SK-N-SH treated with all-trans-retinoic acid at 6 μM for 48 hours (cell line): ENCODE data around the gene SLC66A1.

Source experiments
- ATAC-seq: fragments of 200-7000 bp; cut with Tn5 transposase; 3 replicates; pipeline ENCODE4 v1.9.1; 2020; ENCODE audit warnings: mild to moderate bottlenecking, moderate library complexity
- ARNTL ChIP-seq: fragments of 450-650 bp; formaldehyde crosslinking; IDR thresholded peaks from 2 replicates; pipeline ENCODE4 v1.5.0; 2020; ENCODE audit warnings: low read depth, mild to moderate bottlenecking, moderate library complexity, borderline replicate concordance
- BACH2 ChIP-seq: fragments of 250-450 bp; sonication (Bioruptor Pico); IDR thresholded peaks from 2 replicates; pipeline ENCODE4 v1.9.0; 2021; ENCODE audit warnings: mild to moderate bottlenecking, borderline replicate concordance
- CSDC2 ChIP-seq: fragments of 250-450 bp; sonication (Bioruptor Pico); IDR thresholded peaks from 2 replicates; pipeline ENCODE4 v1.5.0; 2020; ENCODE audit warnings: mild to moderate bottlenecking, moderate library complexity
- ESRRG ChIP-seq: fragments of 250-450 bp; sonication (Bioruptor Pico); IDR thresholded peaks from 2 replicates; pipeline ENCODE4 v1.6.1; 2021; ENCODE audit warnings: mild to moderate bottlenecking
- GLIS3 ChIP-seq: fragments of 250-450 bp; sonication (Bioruptor Pico); IDR thresholded peaks from 2 replicates; pipeline ENCODE4 v1.5.0; 2020; ENCODE audit warnings: mild to moderate bottlenecking, moderate library complexity
- ISL1 ChIP-seq: fragments of 250-450 bp; sonication (Bioruptor Pico); IDR thresholded peaks from 2 replicates; pipeline ENCODE4 v2.1.2; 2022; ENCODE audit warnings: mild to moderate bottlenecking, moderate library complexity
- OSR1 ChIP-seq: fragments of 250-450 bp; sonication (Bioruptor Pico); IDR thresholded peaks from 2 replicates; pipeline ENCODE4 v1.8.0; 2022; ENCODE audit warnings: moderate library complexity, mild to moderate bottlenecking, inconsistent platforms
- POU6F1 ChIP-seq: fragments of 250-450 bp; sonication (Bioruptor Pico); IDR thresholded peaks from 2 replicates; pipeline ENCODE4 v1.8.0; 2021; ENCODE audit warnings: low read depth, mild to moderate bottlenecking, moderate library complexity, borderline replicate concordance
- PPARA ChIP-seq: fragments of 250-450 bp; sonication (Bioruptor Pico); IDR thresholded peaks from 2 replicates; pipeline ENCODE4 v1.5.0; 2020; ENCODE audit warnings: mild to moderate bottlenecking, borderline replicate concordance
- RARB ChIP-seq: fragments of 250-450 bp; sonication (Bioruptor Pico); IDR thresholded peaks from 2 replicates; pipeline ENCODE4 v1.8.0; 2021; ENCODE audit warnings: mild to moderate bottlenecking, moderate library complexity
- SNAI2 ChIP-seq: fragments of 250-450 bp; sonication (Bioruptor Pico); IDR thresholded peaks from 2 replicates; pipeline ENCODE4 v1.5.0; 2020; ENCODE audit warnings: mild to moderate bottlenecking, moderate library complexity
- TCF4 ChIP-seq: fragments of 250-450 bp; sonication (Bioruptor Pico); IDR thresholded peaks from 2 replicates; pipeline ENCODE4 v1.8.0; 2021; ENCODE audit warnings: mild to moderate bottlenecking, moderate library complexity, borderline replicate concordance
- TOX ChIP-seq: fragments of 250-450 bp; sonication (Bioruptor Pico); IDR thresholded peaks from 2 replicates; pipeline ENCODE4 v1.8.0; 2021; ENCODE audit warnings: mild to moderate bottlenecking, moderate library complexity, borderline replicate concordance
- ZC3H10 ChIP-seq: fragments of 250-450 bp; sonication (Bioruptor Pico); IDR thresholded peaks from 2 replicates; pipeline ENCODE4 v1.5.1; 2021; ENCODE audit warnings: mild to moderate bottlenecking, moderate library complexity
- ZFP3 ChIP-seq: fragments of 250-450 bp; sonication (Bioruptor Pico); IDR thresholded peaks from 2 replicates; pipeline ENCODE4 v1.5.0; 2020; ENCODE audit warnings: mild to moderate bottlenecking, moderate library complexity
- ZFP30 ChIP-seq: fragments of 450-650 bp; formaldehyde crosslinking; IDR thresholded peaks from 2 replicates; pipeline ENCODE4 v1.5.0; 2022; ENCODE audit warnings: mild to moderate bottlenecking, moderate library complexity
- ZNF565 ChIP-seq: fragments of 450-650 bp; formaldehyde crosslinking; conservative IDR thresholded peaks from 2 replicates; pipeline ENCODE4 v1.5.0; 2020; ENCODE audit warnings: low read depth, mild to moderate bottlenecking, moderate library complexity
- ZNF70 ChIP-seq: fragments of 450-650 bp; formaldehyde crosslinking; IDR thresholded peaks from 2 replicates; pipeline ENCODE4 v1.5.0; 2020; ENCODE audit warnings: mild to moderate bottlenecking, moderate library complexity
- ZNF8 ChIP-seq: fragments of 450-650 bp; formaldehyde crosslinking; IDR thresholded peaks from 2 replicates; pipeline ENCODE4 v1.5.0; 2020; ENCODE audit warnings: mild to moderate bottlenecking, moderate library complexity
- TF ChIP-seq, protein P1 (sequence below): fragments of 250-450 bp; sonication (Bioruptor Pico); IDR thresholded peaks from 2 replicates; pipeline ENCODE4 v1.5.0; 2020; ENCODE audit warnings: mild to moderate bottlenecking, moderate library complexity
- TF ChIP-seq, protein P2 (sequence below): fragments of 250-450 bp; sonication (Bioruptor Pico); IDR thresholded peaks from 2 replicates; pipeline ENCODE4 v1.5.1; 2021; ENCODE audit warnings: mild to moderate bottlenecking, moderate library complexity

SLC66A1 gene

GRCh38 chr1:19340387-19340937 is 28.3 kb downstream of the SLC66A1 start:
- TF ChIP-seq SNAI2 (CRISPR knock-in tag), result no peak
- no peak for TF ChIP-seq ISL1 (CRISPR knock-in tag)
- TF ChIP-seq GLIS3 (CRISPR knock-in tag), result no peak
- no peak for TF ChIP-seq RARB (CRISPR knock-in tag)
- TF ChIP-seq ZNF70 (CRISPR knock-in tag), result no peak
- no peak for TF ChIP-seq TCF4 (CRISPR knock-in tag)
- TF ChIP-seq PPARA (CRISPR knock-in tag), result no peak
- no peak for TF ChIP-seq ZFP30
- TF ChIP-seq, protein P1, sequence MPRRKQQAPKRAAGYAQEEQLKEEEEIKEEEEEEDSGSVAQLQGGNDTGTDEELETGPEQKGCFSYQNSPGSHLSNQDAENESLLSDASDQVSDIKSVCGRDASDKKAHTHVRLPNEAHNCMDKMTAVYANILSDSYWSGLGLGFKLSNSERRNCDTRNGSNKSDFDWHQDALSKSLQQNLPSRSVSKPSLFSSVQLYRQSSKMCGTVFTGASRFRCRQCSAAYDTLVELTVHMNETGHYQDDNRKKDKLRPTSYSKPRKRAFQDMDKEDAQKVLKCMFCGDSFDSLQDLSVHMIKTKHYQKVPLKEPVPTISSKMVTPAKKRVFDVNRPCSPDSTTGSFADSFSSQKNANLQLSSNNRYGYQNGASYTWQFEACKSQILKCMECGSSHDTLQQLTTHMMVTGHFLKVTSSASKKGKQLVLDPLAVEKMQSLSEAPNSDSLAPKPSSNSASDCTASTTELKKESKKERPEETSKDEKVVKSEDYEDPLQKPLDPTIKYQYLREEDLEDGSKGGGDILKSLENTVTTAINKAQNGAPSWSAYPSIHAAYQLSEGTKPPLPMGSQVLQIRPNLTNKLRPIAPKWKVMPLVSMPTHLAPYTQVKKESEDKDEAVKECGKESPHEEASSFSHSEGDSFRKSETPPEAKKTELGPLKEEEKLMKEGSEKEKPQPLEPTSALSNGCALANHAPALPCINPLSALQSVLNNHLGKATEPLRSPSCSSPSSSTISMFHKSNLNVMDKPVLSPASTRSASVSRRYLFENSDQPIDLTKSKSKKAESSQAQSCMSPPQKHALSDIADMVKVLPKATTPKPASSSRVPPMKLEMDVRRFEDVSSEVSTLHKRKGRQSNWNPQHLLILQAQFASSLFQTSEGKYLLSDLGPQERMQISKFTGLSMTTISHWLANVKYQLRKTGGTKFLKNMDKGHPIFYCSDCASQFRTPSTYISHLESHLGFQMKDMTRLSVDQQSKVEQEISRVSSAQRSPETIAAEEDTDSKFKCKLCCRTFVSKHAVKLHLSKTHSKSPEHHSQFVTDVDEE (CRISPR knock-in tag), result no peak
- no peak for ATAC-seq

DNA sequence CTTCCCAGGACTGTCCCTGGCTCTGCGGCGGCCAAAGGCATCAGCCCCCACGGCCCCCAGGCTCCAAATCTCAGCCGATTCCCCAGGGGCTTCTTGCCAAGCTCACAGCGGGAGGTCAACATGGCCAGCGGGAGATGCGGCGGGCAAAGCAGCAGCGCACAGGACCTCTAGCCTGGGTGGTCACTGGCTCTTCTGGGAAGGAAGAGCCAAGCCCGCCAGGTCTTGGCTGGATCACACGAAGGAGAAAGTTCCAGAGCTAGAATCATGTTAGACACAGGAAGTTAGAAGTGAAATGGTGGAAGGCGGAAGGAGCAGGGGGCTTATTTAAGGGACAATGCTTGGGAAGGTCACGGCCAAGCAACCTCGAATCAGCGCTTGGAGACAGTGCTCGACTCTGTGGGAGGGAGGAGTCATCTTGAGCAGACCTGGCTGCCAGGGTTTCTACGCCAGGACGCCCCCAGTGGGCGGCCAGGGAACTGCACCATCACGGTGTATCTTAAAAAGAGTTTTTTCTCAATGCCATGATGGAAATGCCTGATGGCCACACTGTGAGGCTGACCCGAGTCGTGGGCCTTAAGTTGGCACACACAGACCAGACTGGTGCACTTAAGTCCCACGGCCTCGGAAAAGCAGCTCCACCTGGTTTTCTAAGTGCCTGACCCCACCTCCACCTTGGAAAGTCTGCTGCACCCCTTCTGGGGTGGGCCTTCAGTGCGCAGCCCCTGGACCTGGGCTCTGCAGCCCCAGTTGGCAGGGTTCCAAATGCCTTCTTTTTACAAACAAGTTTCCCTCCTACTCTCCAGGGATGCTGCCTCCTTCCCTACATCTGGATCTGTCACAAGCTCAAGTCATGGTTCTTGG is 29.3 kb downstream of the SLC66A1 start:
- peak; percentile 76 for ATAC-seq
- TF ChIP-seq ESRRG (CRISPR knock-in tag) (no peak), ZNF565 (CRISPR knock-in tag) (no peak), RARB (CRISPR knock-in tag) (no peak), ARNTL (CRISPR knock-in tag) (no peak), TOX (CRISPR knock-in tag) (no peak), GLIS3 (CRISPR knock-in tag) (no peak), CSDC2 (CRISPR knock-in tag) (no peak), OSR1 (CRISPR knock-in tag) (no peak), ZNF8 (CRISPR knock-in tag) (no peak), ZFP30 (no peak), TCF4 (CRISPR knock-in tag) (no peak), ZC3H10 (CRISPR knock-in tag) (no peak), POU6F1 (CRISPR knock-in tag) (no peak), BACH2 (CRISPR knock-in tag) (no peak), ZNF70 (CRISPR knock-in tag) (no peak), ZFP3 (CRISPR knock-in tag) (no peak), ISL1 (CRISPR knock-in tag) (no peak)
- TF ChIP-seq, protein P1 (CRISPR knock-in tag), result no peak
- TF ChIP-seq, protein P2, sequence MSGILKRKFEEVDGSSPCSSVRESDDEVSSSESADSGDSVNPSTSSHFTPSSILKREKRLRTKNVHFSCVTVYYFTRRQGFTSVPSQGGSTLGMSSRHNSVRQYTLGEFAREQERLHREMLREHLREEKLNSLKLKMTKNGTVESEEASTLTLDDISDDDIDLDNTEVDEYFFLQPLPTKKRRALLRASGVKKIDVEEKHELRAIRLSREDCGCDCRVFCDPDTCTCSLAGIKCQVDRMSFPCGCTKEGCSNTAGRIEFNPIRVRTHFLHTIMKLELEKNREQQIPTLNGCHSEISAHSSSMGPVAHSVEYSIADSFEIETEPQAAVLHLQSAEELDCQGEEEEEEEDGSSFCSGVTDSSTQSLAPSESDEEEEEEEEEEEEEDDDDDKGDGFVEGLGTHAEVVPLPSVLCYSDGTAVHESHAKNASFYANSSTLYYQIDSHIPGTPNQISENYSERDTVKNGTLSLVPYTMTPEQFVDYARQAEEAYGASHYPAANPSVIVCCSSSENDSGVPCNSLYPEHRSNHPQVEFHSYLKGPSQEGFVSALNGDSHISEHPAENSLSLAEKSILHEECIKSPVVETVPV (CRISPR knock-in tag), result no peak
